Measurements from ENCODE around the gene PRKCQ.
"Not testable (repeated sequence)": the region's sequence is repeated elsewhere in the genome, so short reads cannot be mapped to it uniquely, and the experiment has no call there.

Gene PRKCQ

DNA sequence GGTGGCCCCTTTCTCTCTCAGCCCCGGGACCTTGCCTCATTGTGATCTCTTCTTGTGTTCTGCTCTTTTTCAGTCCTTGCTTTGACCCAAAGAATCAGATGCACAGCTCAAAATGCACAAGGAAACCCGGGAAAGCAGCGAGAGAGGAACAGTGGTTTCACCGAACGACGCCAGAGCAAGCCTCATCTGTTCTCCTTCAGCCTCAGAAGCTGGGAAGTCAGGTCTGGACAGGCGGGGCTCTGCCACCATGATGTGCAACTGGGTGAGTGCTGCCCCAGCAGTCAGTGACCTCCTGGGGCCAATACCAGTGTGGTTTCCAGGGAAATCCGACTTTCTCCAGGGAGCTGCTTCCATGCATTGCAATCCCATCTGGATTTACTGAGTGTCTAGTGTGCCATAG, 133.4 kb downstream of the PRKCQ start:
- Histone ChIP-seq H3K27me3 (ENCODE audit: control insufficient read depth, insufficient read depth, low read length) (no peaks in the 10 kb centered on the region), H3K36me3 (ENCODE audit: control insufficient read depth, insufficient read depth, low read length) (no peaks in the 10 kb centered on the region), H3K27ac (ENCODE audit: low read depth, low read length) (no peak overlapping the region), H3K9ac (ENCODE audit: low read length) (no peak overlapping the region), H3K4me3 (ENCODE audit: low read length) (no peak overlapping the region), H3K4me1 (ENCODE audit: control insufficient read depth, insufficient read depth, low read length) (no peaks in the 10 kb centered on the region)

DNA sequence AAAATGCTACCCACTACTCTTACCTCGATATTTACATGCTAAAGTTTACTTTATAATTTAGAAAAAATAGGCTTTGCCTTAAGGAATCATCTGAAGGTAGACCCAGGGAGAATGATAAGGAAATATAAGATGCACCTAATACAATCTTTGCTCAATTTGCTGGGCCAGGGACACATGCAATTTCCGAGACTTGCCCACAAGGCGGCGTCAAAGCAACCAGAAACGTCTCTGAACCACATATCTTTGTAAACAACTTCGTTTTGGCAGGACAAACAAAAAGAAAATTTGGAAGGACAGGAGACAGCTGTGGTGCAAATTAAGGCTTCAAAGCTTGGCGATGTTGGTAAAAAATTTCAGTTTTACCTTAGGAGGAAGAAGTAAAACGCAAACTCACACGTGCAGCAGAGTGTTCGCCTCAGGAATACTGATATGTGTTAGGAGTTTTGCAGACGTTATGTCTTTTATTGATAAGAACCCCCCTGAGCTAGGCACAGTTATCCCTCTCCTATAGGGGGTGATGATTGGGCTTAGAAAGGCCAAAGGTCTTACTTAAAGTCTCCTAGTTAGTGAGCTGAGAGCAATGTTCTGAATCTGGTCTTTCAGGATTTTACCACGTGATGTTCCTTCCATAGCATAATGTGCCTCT, 134.3 kb downstream of the PRKCQ start:
- no peaks in the 10 kb centered on the region for H3K36me3 ChIP-seq (ENCODE audit: control insufficient read depth, insufficient read depth, low read length)
- no peak overlapping the region for H3K27ac ChIP-seq (ENCODE audit: low read depth, low read length)
- H3K9ac ChIP-seq (ENCODE audit: low read length), result no peak overlapping the region
- no peaks in the 10 kb centered on the region for H3K4me1 ChIP-seq (ENCODE audit: control insufficient read depth, insufficient read depth, low read length)
- H3K4me3 ChIP-seq (ENCODE audit: low read length), result no peak overlapping the region
- H3K27me3 ChIP-seq (ENCODE audit: control insufficient read depth, insufficient read depth, low read length), result no peaks in the 10 kb centered on the region

DNA sequence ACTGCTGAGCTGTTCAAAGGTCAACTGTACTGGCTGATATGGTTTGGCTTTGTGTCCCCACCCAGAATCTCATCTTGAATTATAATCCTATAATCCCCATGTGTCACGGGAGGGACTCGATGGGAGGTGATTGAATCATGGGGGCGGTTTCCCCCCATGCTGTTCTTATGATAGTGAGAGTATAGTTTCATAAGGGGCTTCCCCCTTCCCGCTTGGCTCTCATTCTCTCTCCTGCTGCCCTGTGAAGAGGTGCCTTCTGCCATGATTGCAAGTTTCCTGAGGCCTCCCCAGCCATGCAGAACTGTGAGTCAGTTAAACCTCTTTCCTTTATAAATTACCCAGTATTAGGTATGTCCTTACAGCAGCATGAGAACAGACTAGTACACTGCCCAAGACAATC, 140.2 kb downstream of the PRKCQ start:
- H3K4me1 ChIP-seq (ENCODE audit: control insufficient read depth, insufficient read depth, low read length); H3K4me3 ChIP-seq (ENCODE audit: low read length); H3K36me3 ChIP-seq (ENCODE audit: control insufficient read depth, insufficient read depth, low read length); H3K27ac ChIP-seq (ENCODE audit: low read depth, low read length); H3K9ac ChIP-seq (ENCODE audit: low read length); H3K27me3 ChIP-seq (ENCODE audit: control insufficient read depth, insufficient read depth, low read length): not testable (repeated sequence)

DNA sequence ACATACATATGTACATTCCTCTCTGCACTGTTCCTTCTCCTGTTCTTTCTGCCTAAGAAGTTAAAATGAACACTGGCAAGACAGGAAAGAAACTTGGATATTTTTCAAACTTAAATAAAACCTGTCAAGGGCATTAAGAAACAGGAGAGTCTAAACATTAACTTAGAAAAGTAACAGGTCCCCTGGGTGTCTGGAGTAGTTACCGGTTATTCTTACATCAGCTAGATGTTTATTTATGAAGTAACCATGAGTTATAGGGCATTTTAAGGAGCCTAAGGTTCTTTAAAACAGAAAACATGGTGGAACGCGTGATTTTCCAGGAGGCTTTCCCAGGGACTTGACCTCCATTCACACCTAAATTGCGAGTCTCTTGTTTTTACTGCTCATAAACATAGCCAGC, 148.2 kb downstream of the PRKCQ start:
- Histone ChIP-seq H3K27me3 (ENCODE audit: control insufficient read depth, insufficient read depth, low read length) (no peaks in the 10 kb centered on the region), H3K9ac (ENCODE audit: low read length) (no peak overlapping the region), H3K4me3 (ENCODE audit: low read length) (no peak overlapping the region), H3K27ac (ENCODE audit: low read depth, low read length) (no peak overlapping the region), H3K4me1 (ENCODE audit: control insufficient read depth, insufficient read depth, low read length) (peaks cover 4% of the 10 kb centered on the region), H3K36me3 (ENCODE audit: control insufficient read depth, insufficient read depth, low read length) (no peaks in the 10 kb centered on the region)

DNA sequence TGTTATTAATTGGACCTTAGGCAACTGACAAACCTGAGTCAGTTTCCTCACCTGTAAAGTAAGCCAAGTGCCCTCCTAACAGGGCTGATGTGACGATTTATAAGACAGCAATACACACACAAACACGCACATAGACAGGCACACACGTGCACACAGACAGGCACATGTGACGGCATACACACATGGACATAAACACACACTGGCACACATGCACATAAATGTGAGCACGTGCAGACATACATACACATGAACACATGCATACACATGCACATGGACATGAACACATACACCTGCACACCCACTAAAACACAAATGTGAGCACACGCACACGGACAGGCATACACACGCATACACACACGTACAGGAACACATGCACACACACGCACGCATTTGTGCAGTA, 148.9 kb downstream of the PRKCQ start:
- Histone ChIP-seq H3K9ac (ENCODE audit: low read length) (no peak overlapping the region), H3K36me3 (ENCODE audit: control insufficient read depth, insufficient read depth, low read length) (no peaks in the 10 kb centered on the region), H3K4me3 (ENCODE audit: low read length) (no peak overlapping the region), H3K27ac (ENCODE audit: low read depth, low read length) (no peak overlapping the region), H3K4me1 (ENCODE audit: control insufficient read depth, insufficient read depth, low read length) (peaks cover 4% of the 10 kb centered on the region), H3K27me3 (ENCODE audit: control insufficient read depth, insufficient read depth, low read length) (no peaks in the 10 kb centered on the region)

DNA sequence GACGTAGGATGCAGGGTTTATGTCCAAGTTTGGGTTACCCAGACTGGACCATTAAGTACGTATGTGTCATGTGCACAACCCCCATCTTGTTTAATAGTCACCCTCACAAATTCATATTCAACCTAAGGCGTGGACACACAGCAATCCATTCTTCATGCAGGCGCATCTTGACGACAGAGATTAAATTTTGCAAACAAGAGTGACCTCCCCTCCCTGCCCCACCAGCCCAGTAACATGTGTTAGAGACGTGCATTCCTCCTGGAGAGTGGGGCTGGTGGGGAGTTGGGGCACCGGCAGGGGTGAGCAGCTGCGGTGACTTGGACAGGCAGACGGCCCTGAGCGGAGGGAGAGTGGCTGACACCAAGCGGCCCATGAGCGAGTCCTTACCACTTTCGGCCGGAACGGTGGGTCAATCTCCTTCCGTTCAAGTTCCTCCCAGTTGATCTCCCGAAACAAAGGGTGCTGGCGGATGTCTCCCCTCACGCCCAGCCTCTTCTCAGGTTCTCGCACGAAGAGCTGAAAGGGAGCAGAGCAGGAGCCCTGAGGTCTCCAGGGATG, 149.6 kb downstream of the PRKCQ start:
- H3K9ac ChIP-seq (ENCODE audit: low read length), result no peak overlapping the region
- H3K4me1 ChIP-seq (ENCODE audit: control insufficient read depth, insufficient read depth, low read length), result peaks cover 4% of the 10 kb centered on the region
- H3K27me3 ChIP-seq (ENCODE audit: control insufficient read depth, insufficient read depth, low read length), result no peaks in the 10 kb centered on the region
- no peaks in the 10 kb centered on the region for H3K36me3 ChIP-seq (ENCODE audit: control insufficient read depth, insufficient read depth, low read length)
- no peak overlapping the region for H3K27ac ChIP-seq (ENCODE audit: low read depth, low read length)
- no peak overlapping the region for H3K4me3 ChIP-seq (ENCODE audit: low read length)

DNA sequence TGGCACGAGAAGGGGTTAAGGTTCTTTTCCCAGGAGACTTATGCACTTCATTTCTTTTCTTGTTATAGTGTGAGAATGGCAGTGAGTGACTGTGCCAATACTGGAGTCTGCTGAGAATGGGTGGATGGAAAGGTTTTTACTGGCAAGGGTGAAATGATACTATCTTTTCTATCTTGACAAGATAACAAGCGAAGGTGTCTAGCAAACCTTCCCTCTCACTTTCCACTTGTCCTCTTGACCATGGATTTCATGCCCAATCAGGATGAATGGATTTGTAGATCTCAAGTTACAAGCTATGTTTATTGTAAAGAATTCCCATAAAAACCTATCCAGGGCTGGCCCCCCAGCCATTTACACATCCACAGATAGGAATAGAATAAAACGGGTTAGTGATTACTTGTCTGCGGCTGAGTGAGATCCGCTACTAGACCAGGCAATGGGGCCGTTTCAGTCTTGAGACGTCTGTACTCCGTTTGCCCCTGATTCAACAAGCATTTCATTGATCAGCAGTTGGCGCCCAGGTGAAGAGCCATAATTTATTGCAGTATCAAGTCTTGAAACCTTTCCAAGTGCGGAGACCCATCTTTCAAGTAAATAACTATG, 152.6 kb downstream of the PRKCQ start:
- H3K4me1 ChIP-seq (ENCODE audit: control insufficient read depth, insufficient read depth, low read length), result peaks cover 4% of the 10 kb centered on the region
- no peaks in the 10 kb centered on the region for H3K27me3 ChIP-seq (ENCODE audit: control insufficient read depth, insufficient read depth, low read length)
- no peak overlapping the region for H3K27ac ChIP-seq (ENCODE audit: low read depth, low read length)
- H3K4me3 ChIP-seq (ENCODE audit: low read length), result no peak overlapping the region
- H3K36me3 ChIP-seq (ENCODE audit: control insufficient read depth, insufficient read depth, low read length), result no peaks in the 10 kb centered on the region
- no peak overlapping the region for H3K9ac ChIP-seq (ENCODE audit: low read length)

DNA sequence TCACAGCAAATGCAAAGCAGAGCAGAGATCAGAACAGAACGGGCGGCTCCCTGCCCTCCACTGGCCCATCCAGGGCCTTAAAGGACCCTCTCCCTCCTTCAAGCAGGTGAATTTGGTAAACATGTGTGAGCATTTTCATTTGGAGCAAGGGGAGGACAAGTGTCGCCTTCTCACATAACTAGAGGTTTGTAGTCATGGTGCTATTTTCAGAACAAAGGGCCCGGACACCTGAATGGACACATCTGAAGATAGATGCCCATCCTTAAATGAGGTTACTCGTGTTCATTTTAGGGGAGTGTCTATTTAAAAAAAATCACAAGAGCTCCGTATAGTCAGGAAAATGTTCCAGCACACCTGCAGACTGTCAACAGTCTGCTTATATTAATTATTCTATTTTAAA, 153.8 kb downstream of the PRKCQ start:
- Histone ChIP-seq H3K9ac (ENCODE audit: low read length) (no peak overlapping the region), H3K36me3 (ENCODE audit: control insufficient read depth, insufficient read depth, low read length) (no peaks in the 10 kb centered on the region), H3K4me3 (ENCODE audit: low read length) (no peak overlapping the region), H3K4me1 (ENCODE audit: control insufficient read depth, insufficient read depth, low read length) (no peaks in the 10 kb centered on the region), H3K27me3 (ENCODE audit: control insufficient read depth, insufficient read depth, low read length) (no peaks in the 10 kb centered on the region), H3K27ac (ENCODE audit: low read depth, low read length) (no peak overlapping the region)

DNA sequence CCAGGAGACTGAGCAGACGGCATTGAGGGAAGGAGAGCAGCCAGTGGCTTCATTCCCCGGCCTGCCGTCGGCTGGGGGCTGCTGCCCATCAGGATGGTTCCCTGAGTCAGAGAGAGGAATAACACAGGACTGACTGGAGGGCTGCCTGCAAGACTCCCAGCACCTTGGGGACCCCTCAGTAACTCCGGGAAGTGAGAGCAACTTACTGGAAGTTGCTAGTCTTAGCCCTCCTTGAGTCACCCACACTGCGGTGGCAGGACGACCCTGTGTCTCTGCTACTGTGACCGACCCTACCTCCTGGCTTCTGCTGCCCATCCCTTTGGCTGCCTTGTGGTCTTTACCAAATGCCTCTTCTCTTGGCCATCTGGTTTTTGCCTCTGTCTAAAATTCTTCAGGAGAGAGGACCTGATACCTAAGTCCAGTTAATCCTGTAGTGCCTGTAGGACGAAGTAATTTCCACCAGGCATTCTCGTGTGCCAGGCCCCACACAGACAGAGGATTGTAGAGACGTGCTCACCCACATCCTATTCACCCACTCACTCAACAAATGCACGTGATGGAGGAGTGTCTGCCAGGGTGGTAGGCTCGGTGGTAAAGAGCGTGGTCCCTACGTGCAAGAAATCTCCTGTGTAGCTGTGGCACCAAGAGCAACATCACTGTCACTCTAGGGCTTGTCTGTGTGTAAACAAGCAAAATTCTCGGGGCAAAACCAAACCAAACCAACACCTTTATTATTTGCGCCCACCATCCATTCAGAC, 156.5 kb downstream of the PRKCQ start:
- no peak overlapping the region for H3K4me3 ChIP-seq (ENCODE audit: low read length)
- no peak overlapping the region for H3K27ac ChIP-seq (ENCODE audit: low read depth, low read length)
- H3K27me3 ChIP-seq (ENCODE audit: control insufficient read depth, insufficient read depth, low read length), result no peaks in the 10 kb centered on the region
- no peaks in the 10 kb centered on the region for H3K36me3 ChIP-seq (ENCODE audit: control insufficient read depth, insufficient read depth, low read length)
- H3K9ac ChIP-seq (ENCODE audit: low read length), result no peak overlapping the region
- no peaks in the 10 kb centered on the region for H3K4me1 ChIP-seq (ENCODE audit: control insufficient read depth, insufficient read depth, low read length)

DNA sequence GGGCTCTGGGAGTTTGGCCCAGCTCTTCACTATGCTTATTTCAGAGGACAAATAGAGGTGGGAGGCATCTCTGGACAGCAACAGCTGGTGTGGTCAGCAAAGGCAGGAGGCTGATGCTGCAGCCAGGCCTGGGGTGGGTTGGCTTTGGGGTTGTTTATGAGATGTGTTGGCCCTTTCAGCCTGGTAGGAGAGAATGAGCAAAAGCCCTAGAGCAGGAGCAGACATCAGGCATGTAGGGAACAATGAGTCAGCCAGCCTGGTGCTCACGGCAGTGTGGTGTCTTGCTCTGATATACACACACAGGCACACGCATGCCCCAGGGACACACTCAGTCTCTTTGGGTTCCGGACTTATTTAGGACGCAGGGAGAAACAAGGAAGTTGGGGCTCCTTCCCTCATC, 157.1 kb downstream of the PRKCQ start:
- H3K36me3 ChIP-seq (ENCODE audit: control insufficient read depth, insufficient read depth, low read length), result no peaks in the 10 kb centered on the region
- H3K9ac ChIP-seq (ENCODE audit: low read length), result no peak overlapping the region
- no peaks in the 10 kb centered on the region for H3K4me1 ChIP-seq (ENCODE audit: control insufficient read depth, insufficient read depth, low read length)
- no peak overlapping the region for H3K4me3 ChIP-seq (ENCODE audit: low read length)
- no peaks in the 10 kb centered on the region for H3K27me3 ChIP-seq (ENCODE audit: control insufficient read depth, insufficient read depth, low read length)
- H3K27ac ChIP-seq (ENCODE audit: low read depth, low read length), result no peak overlapping the region

DNA sequence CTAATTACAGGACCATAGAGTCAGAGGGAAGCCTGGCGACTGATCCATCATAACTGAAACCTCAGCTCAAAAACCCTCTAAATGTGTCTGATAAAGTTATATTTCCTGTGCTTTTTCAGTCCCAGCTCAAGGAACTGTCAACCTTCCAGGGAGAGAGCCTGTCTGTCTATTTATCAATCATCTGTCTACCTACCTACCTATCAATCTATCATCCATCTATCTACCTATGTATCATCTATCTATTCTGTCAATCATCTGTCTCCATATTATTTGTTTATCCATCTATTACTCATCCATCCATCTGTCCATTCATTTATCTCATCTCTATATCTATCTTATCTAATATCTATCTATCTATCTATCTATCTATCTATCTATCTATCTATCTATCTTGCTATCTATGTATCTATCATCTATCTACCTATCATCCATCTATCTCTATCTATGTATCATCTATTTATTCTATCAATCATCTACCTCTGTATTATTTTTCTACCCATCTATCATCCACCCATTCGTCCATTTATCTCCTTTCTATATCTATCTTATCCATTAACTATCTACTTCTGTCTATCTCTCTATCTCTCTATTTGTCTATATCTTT, 161.4 kb downstream of the PRKCQ start:
- H3K9ac ChIP-seq (ENCODE audit: low read length), result no peak overlapping the region

DNA sequence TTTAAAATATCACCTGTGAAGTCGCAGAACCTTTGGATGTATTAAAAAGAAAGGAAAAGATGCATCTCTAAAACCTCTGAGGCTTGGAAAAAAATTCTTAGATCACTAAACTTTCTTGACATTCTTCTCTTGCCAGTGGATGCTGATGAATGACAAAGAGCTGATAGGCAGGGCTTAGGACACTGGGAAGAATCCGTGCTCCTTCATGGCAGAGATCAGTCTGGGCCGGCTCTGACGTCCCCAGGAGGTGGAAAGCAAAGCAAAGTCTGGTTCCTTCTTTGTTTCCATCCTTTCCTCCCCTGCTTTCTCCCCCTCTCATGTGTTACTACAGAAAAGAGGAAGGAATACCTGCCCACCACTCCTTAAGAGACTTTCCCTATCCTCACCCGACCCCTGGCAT, 161.9 kb downstream of the PRKCQ start:
- Histone ChIP-seq H3K4me1 (ENCODE audit: control insufficient read depth, insufficient read depth, low read length) (no peaks in the 10 kb centered on the region), H3K27me3 (ENCODE audit: control insufficient read depth, insufficient read depth, low read length) (no peaks in the 10 kb centered on the region)

More for the DNA sequence above, 161.4 kb downstream of the PRKCQ start:
- Histone ChIP-seq H3K27ac (ENCODE audit: low read depth, low read length) (no peak overlapping the region), H3K27me3 (ENCODE audit: control insufficient read depth, insufficient read depth, low read length) (no peaks in the 10 kb centered on the region), H3K4me3 (ENCODE audit: low read length) (no peak overlapping the region), H3K4me1 (ENCODE audit: control insufficient read depth, insufficient read depth, low read length) (no peaks in the 10 kb centered on the region), H3K36me3 (ENCODE audit: control insufficient read depth, insufficient read depth, low read length) (no peaks in the 10 kb centered on the region)

More for the DNA sequence above, 161.9 kb downstream of the PRKCQ start:
- H3K9ac ChIP-seq (ENCODE audit: low read length), result no peak overlapping the region
- H3K4me3 ChIP-seq (ENCODE audit: low read length), result no peak overlapping the region
- H3K36me3 ChIP-seq (ENCODE audit: control insufficient read depth, insufficient read depth, low read length), result no peaks in the 10 kb centered on the region
- no peak overlapping the region for H3K27ac ChIP-seq (ENCODE audit: low read depth, low read length)
